Measurements from ENCODE around the gene TAS1R1.

The TAS1R1 gene

DNA sequence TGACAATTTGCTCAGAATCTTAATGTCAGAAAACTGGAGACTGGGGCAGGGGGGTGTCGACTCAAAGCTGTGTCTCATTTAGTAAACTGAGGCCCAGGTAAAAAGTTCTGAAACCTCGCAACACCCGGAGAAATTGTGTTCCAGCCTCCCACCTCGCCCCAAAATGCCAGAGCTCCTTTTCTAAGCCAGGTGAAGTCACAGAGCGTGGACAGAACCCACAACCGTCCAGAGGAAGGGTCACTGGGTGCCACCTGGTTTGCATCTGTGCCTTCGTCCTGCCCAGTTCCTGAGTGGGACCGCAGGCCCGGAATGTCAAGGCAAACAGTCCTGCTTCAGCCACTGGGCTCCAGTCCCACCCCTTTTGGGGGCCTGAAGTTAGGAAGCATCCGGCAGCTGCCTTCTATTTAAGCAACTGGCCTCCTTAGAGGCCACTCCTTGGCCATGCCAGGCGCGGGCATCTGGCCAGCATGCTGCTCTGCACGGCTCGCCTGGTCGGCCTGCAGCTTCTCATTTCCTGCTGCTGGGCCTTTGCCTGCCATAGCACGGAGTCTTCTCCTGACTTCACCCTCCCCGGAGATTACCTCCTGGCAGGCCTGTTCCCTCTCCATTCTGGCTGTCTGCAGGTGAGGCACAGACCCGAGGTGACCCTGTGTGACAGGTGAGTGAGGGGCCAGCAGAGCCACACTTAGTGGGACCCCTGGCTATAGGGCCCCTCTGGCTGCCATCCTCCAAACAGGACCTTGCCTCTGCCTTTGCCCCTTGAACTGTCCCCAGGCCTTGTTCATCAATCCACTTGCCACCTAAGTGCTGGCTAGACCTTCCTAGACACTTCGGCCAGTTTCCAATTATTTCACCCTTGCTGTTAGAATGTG lies at the start of gene TAS1R1:
TAS1R1 (plus strand) TSS at position 401 of the 872 bp plus-strand sequence; CDS start at position 468, 67 bp downstream.
- no peak for DNase-seq

- no peak for DNase-seq
Measured at GRCh38 chr1:6505367-6506209, 49.5 kb upstream of the TAS1R1 start.

GRCh38 chr1:6506210-6507036 lies 48.7 kb upstream of the TAS1R1 start:
- no peak for DNase-seq

DNA sequence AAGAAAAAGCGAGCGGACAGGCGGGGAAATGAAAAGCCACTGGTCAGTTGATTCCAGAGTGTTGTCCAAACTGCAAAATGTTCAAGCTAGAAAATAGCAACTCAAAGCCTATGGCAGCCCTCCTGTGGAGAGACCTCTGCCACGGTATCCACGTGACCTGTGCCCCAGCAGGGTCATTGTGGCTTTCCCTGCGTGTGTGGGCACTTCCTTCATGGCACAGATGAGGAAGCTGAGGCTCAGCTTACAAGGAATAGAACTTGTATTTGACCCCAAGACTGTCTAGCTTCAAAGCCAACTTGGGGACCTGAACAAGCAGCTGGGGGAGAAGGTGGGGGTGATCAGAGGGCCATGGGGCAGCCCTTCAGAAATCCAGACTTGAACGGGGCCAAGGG lies 48.1 kb upstream of the TAS1R1 start:
- DNase-seq: no peak

GRCh38 chr1:6507461-6507911 lies 47.6 kb upstream of the TAS1R1 start:
- no peak for DNase-seq

DNA sequence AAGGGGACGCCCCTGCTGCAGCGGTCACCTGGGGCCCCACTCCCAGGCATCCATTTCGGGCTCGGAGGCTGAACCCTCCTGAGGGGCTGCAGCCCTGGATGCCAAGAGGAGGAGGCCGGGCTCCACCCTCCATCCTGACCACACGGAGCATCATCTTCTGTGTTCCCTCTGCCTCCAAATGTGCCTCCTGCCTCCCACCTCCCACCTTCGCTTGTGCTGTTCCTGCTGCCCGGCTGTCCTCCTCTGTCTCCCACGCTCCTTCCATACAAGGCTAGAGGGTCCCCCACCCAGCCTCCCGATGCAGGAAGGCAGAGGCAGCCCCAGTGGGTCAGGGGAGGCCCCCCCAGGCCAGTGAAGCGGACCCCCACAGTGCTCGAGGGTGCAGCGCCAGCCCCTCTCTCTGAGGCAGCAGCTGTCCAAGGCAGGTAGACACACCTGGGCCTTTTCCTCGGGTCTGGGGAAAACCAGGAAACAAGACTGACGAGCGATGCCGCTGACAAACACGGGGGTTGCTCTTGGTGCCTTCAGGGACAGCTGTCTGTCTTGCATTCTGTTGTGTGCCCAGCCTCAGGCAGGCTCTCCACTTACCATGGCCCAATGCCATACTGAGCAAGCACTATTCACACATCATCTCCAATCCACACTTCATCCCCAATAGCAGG lies 46.8 kb upstream of the TAS1R1 start:
- no peak for DNase-seq

DNA sequence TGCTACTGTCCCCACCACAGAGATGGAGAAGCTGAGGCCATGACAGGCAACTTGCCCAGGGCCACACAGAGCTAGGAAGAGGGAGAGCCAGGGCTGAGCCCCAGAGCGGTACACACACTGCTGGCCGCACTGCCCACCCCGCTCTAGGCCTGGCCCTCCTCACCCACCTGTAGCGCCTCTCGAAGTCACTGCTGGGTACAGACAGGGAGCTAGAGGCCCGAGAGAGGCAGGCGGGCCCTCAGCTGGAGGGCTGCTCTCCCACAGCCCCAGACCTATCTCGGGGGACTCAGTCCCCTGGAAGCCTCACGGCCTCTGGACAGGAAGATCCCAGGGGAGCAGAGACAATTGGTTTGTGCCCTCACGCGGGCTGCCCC lies 46.3 kb upstream of the TAS1R1 start:
- DNase-seq: no peak

GRCh38 chr1:6509220-6509918 lies 45.7 kb upstream of the TAS1R1 start:
- no peak for DNase-seq

DNA sequence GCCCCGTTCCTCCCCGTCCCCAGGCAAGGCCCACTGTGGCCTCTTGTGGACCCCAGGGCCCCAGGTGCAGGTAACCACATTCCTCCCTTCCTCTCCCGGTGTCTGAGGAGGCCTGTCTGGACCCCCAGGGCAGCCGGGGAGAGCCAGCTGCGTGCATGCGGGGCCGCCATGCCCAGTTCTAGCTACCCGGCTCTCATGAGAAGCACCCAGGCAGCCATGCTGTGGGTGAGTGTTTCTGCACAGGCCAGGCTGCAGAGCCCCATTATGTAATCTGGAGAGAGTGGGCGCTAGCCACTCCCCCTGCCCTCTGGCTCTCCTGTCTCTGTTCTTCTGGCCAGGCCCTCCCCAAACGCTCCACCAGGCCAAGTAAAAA lies 45.2 kb upstream of the TAS1R1 start:
- no peak for DNase-seq

- no peak for DNase-seq
Measured at GRCh38 chr1:6510493-6510892, 44.6 kb upstream of the TAS1R1 start.

DNA sequence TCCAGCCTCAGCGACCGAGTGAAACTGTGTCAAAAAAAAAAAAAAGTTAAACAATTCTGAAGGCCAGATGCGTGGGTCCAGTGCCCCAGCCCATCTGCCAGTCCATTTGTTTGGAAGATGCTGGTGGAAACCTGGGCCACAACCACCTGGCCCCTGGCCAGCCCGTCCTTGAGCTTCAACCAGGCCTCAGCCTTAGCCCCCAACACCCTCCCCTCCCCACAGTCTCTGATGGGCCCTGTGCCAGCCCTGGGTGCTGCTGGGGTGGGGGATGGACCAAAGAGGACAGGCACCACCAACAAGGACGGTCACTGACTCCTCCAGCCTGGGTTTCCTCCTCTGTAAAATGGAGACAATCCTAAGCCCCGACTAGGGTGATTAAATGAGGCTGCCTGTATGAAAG lies 44.1 kb upstream of the TAS1R1 start:
- DNase-seq: no peak

- DNase-seq: no peak
Measured at GRCh38 chr1:6511561-6512244, 43.4 kb upstream of the TAS1R1 start.

- no peak for DNase-seq
Measured at GRCh38 chr1:6512245-6512907, 42.7 kb upstream of the TAS1R1 start.

GRCh38 chr1:6512908-6513280 lies 42.2 kb upstream of the TAS1R1 start:
- DNase-seq: no peak

- no peak for DNase-seq
Measured at GRCh38 chr1:6513320-6513801, 41.7 kb upstream of the TAS1R1 start.

- no peak for DNase-seq
Measured at GRCh38 chr1:6515771-6516170, 39.3 kb upstream of the TAS1R1 start.

DNA sequence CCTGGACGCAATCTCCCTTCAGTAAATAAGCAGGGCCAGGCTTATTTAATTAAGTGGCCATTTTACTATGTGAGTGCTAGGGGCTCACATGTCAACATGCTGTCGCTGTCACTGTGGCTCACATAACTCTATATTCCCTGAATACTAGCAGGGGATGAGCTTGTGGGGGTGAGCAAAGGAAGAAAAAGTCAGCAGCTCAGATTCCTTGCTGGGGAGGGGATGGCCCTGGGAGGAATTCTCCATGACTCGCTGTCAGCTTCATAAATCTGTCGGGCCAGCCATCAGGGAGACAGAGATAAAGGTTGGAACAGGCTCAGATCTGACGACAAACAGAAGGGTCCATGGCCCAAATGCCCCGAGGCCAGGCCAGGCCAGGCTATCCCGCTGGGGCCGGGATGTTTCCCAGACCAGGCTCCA lies 37.7 kb upstream of the TAS1R1 start:
- DNase-seq: peak; percentile 42

GRCh38 chr1:6519491-6519934 lies 35.6 kb upstream of the TAS1R1 start:
- DNase-seq: no peak

- peak; percentile 48 for DNase-seq
Measured at GRCh38 chr1:6519935-6520671, 35.0 kb upstream of the TAS1R1 start.

DNA sequence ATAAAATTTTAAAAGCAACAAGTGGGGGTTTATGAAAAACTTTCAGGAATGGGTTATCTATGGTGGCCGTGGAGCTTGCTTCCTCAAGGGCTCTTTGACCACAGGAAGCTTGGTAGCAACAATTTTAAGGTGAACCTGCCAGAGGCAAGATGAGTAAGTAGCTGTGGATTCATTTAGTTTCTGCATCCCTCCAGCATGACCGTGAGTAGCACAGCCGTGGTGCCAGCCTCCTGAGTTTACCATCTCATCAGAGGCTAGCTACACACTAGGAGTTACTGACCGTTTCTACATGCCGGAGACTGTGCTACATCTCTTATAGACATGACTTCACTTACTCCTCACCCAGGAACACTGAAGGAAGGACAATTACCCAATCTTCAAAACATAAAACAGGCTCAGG lies 33.6 kb upstream of the TAS1R1 start:
- no peak for DNase-seq

Data from fibroblast of skin of right biceps (primary cell).